Caki2 (cell line): ENCODE measurements around the gene CHRNB1. TPM values are rescaled to one million over a fixed set of nuclear protein-coding genes. Genes with fewer than 3 reads are reported as not detected.
"Not testable (repeated sequence)": the region's sequence is repeated elsewhere in the genome, so short reads cannot be mapped to it uniquely, and the experiment has no call there.

Experiments
- DNase-seq: peaks from one replicate; pipeline ENCODE4 v3.0.0-alpha.2; 2015; ENCODE audit warnings: low read depth
- in situ Hi-C: cut with HindIII; loops from 2 replicates; pipeline ENCODE4 v1.10.0; 2016; ENCODE audit warnings: low sequenced_read_pairs, low pct_unique_long_range_greater_than_20kb, mixed read lengths
- total RNA-seq: library from RNA; depleted of rRNA; stranded (reverse); fragments of >200 nt; shearing (Covaris generic); gene quantifications from 2 replicates; pipeline ENCODE4 v1.2.3, GENCODE V29; 2014; ENCODE audit warnings: low replicate concordance

The CHRNB1 gene
- total RNA-seq, 1 experiment from 2014 or later: 11.0 TPM

DNA sequence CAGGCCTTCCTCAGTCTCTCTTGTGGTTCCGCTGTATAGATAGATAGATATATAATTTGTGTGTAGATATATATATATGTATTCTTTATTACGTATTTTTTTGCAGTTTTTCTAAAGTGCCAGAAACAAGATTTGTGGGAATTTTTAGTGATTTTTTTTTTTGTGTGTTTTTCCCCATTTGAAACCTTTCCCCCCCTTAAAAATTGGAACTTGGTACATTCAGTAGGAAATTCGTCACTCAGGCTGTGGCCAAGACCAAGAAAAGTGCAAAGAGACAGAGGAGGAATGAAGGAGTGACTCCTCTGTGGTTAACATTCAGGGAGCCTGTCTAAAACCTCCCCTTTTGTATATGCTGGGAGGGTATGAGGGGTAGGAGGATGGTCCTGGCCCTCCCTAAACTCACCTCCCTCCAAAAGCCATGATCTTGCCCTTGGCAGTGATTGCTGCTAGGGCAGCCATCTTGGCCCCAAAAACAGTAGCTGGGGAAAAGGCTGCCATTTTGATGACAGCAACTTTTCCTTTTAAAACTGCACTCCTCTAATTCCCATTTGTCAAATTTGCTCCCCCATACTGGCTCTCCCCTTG lies 15.2 kb downstream of the CHRNB1 start:
- in situ Hi-C loops: no loop called here
- DNase-seq: no peak

GRCh38 chr17:7460850-7461660 lies 16.2 kb downstream of the CHRNB1 start:
- in situ Hi-C loops: no loop called here

GRCh38 chr17:7462474-7463371 lies 17.9 kb downstream of the CHRNB1 start:
- DNase-seq: no peak
- in situ Hi-C loops: no loop called here

More at GRCh38 chr17:7460850-7461660, 16.2 kb downstream of the CHRNB1 start:
- DNase-seq: no peak

- DNase-seq: no peak
- in situ Hi-C loops: no loop called here
These were observed 18.5 kb downstream of the CHRNB1 start for GRCh38 chr17:7463372-7463846.

DNA sequence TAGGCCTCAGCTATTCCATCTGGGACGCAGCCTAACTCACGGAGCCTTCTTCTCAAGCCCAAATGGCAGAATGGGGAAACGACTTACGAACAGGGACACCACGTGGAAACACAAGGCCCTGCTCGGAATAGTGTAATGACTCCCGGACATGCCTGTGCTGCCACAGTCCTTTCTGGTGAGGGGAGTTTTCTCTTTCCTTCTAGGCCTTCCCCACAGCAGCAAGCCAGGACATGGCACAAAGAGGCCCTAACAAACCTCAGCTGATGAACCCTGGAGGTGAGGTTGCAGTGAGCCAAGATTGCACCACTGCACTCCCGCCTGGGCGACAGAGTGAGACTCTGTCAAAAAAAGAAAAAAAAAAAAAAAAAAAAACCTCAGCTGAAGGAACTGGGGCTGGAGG lies 19.2 kb downstream of the CHRNB1 start:
- no peak for DNase-seq
- in situ Hi-C loops: no loop called here

DNA sequence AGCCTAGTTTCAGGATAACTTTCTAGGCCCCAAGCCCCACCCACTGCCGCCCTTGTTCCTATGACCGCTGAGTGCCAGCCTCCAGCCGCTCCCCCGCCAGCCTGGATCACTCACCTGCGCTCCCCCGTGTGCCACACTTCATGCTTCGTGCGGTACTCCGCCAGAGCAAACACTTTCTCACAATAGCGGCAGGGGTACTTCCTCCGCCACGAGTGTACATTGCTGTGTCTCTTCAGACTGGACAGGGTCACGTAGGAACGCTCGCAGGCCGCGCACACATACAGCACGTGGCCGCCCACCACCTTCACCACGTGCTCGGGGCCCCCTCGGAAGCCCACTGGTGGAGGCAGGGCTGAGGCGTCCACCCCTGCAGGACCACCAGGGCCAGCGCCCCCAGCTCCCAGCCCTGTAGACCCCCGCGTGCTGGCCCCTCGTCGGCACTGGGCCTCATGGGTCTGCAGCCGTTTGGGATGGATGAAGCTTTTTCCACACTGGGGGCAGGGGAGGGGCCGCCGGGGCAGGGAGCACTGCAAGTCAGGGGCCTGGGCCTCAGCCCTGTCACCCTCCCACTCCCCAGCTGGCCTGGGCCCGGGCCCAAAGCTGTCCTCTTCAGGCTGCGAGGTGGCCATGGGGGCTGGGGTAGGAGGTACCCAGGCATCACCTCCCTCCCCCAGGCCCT lies 20.9 kb downstream of the CHRNB1 start:
- DNase-seq: no peak
- in situ Hi-C loops: no loop called here

DNA sequence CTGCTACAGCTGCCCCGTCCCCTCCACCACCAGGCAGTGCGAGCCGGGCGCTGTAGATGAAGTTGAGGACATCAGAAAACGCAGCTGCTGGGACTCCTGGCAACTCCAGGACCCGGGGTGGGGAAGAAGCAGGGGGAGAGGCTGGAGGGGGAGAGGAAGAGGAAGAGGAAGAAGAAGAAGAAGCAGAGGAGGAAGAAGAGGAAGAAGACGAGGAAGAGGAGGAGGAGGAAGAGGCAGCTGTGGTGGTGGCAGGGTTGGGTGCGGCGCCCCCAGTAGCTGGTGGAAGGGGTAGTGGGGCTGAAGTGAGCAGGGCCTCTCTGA lies 21.4 kb downstream of the CHRNB1 start:
- in situ Hi-C loops: no loop called here

DNA sequence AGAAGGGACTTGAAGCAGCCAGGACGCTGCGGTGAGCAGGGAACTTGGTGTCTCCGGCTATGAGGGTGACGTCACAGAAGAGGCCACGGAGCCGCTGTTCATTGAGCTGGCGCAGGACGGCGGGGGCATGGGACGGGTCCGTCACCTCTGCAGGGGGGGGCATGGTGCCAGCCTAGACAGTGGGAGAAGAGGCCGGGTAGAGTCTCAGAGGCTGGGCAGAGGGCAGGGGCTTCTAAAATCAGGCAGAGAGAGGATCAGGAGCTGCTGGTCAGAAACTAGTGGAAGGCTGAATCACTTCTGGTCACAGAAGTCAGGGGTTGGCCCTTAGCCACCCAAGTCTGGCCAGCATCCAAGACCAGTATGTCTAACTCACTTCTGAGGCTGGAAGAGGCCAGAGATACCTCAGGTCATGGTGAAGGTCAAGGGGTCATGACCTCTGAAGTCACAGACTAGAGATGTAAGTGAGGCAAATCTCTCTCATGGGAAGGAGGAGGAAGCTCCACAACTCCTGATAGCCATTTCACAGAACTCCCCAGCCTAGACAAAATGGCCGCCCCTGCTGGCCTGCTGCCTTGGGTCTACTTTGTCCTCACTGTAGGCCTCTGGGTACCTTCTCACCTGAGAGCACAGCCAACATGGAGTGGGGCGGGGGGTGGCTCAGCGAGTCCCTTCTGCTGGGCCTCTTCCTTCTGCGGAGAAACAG lies 21.9 kb downstream of the CHRNB1 start:
- in situ Hi-C loops: no loop called here
- DNase-seq: no peak

More for the DNA sequence above, 21.4 kb downstream of the CHRNB1 start:
- DNase-seq: no peak

GRCh38 chr17:7467498-7467897 lies 22.6 kb downstream of the CHRNB1 start:
- in situ Hi-C loops: no loop called here
- DNase-seq: no peak

DNA sequence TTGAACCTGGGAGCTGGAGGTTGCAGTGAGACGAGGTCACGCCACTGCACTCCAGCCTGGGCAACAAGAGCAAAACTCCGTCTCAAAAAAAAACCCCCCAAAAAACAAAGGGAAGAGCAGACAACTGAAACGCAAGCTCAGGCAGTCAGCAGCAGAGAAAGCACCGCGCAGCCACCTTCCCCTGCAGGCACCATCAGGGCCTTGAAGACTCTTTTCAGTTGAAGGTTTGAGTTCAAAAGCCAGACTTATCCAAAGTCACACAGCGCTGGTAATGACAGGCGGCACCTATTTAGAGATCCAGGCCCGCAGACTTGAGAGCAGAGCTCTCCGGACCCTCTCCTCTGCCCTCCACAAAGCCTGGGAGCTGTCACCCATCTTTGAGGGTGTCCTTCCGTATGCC lies 23.4 kb downstream of the CHRNB1 start:
- in situ Hi-C loops: no loop called here
- no peak for DNase-seq

- in situ Hi-C loops: no loop called here
- no peak for DNase-seq
These were observed 24.0 kb downstream of the CHRNB1 start for GRCh38 chr17:7468804-7469389.

DNA sequence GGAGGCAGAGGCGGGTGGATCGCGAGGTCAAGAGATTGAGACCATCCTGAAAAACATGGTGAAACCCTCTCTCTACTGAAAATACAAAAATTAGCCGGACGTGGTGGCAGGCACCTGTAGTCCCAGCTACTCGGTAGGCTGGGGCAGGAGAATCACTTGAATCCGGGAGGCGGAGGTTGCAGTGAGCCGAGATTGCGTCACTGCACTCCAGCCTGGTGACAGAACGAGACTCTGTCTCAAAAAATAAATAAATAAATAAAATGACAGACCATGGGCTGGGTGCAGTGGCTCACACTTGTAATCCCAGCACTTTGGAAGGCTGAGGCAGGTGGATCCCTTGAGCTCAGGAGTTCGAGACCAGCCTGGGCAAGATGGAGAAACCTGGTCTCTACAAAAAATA lies 25.0 kb downstream of the CHRNB1 start:
- in situ Hi-C loops: not testable (repeated sequence)

DNA sequence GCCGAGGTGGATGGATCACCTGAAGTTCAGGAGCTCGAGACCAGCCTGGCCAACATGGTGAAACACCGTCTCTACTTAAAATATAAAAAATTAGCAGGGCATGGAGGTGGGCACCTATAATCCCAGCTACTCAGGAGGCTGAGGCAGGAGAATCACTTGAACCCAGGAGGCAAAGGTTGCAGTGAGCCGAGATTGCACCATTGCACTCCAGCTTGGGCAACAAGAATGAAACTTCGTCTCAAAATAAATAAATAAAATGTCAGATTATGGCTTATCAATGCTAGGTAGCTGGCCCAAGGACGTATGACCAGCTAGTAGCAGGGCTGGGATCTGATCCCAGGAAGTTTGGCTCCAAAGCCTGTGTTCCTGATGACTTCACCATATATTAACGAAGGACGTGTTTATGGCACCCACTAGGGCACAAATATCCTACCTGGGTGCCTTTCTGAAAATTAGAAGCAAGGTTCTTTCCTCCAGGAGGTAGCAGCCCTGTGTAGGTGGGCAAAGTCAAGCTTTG lies 25.7 kb downstream of the CHRNB1 start:
- DNase-seq, in situ Hi-C loops: not testable (repeated sequence)

More for the DNA sequence above, 25.0 kb downstream of the CHRNB1 start:
- DNase-seq: not testable (repeated sequence)

DNA sequence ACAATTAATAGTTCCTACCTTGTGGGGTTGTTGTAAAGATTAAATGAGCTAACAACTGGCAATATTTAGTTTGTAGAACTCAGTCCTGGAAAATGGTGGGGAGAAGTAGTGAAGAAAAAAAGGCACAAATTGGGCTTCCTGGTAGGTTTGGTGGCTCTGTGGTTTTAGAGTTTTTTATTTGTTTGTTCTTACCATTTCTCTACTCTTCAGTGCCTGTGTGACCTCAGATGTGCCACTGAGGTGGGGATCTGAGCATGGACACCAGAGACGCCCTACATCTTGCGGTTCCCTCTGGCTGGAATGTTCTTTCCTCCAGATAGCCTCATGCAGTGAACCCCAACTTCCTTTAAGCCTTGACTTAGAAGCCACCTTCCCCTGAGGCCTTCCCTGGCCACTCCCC lies 26.9 kb downstream of the CHRNB1 start:
- DNase-seq: no peak
- in situ Hi-C loops: no loop called here

DNA sequence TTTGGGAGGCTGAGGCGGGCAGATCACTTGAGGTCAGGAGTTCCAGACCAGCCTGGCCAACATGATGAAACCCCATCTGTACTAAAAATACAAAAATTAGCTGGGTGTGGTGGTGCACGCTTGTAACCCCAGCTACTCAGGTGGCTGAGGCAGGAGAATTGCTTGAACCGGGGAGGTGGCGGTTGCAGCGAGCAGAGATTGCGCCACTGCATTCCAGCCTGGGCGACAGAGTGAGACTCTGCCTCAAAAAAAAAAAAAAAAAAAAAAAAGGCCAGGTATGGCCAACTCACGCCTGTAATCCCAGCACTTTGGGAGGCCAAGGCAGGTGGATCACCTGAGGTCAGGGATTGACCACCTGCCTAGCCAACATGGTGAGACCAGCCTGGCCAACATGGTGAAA lies 29.9 kb downstream of the CHRNB1 start:
- in situ Hi-C loops, DNase-seq: not testable (repeated sequence)

DNA sequence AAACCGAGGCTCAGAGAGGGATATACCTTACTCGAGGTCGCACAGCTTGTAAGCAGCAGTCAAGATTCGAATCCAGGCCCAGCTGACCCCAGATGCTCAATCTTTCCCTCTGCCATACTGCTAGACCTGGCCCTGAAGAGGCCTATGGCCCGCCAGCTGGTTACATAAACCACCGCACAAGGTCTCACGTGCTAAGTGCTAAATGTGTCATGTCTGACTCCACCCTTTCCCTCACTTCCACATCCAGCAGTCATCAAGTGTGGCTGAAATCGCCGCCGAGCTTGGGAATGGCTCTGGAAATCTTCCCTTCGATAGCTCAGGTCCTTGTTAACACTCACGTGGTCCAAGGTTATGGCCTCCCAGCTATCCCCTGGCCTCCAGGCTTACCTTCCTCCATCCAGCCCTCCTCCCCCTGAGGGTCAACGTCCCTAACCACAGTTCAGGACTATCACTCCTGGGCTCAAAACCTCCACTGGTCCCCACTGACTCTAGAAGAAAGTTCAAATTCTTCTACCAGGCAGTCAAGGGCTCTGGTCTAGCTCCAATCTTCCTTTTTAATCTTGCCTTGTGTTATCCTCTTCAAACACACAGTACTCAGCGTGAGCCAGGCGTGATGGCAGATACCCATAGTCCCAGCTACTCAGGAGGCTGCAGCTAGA lies 31.0 kb downstream of the CHRNB1 start:
- in situ Hi-C loops: no loop called here
- DNase-seq: no peak

- DNase-seq: peak; percentile 28
- in situ Hi-C loops: no loop called here
These were observed 31.6 kb downstream of the CHRNB1 start for GRCh38 chr17:7476494-7476893.
